Parathyroid adenoma (tissue), 2 donors: Measurements from ENCODE around the gene BARX2.

Experiments
- H2AFZ ChIP-seq: fragments of 300-600 bp; sonication (generic); one replicate; pipeline ENCODE4 v1.7.0; 2017; ENCODE audit warnings: antibody characterized with exemption, mild to moderate bottlenecking
- H3K27ac ChIP-seq: fragments of 300-600 bp; sonication (generic); one replicate; pipeline ENCODE4 v1.7.0; 2017
- H3K27me3 ChIP-seq: fragments of 300-600 bp; sonication (generic); one replicate; pipeline ENCODE4 v1.7.0; 2017; ENCODE audit warnings: low read length; ENCODE audit not compliant: control insufficient read depth, insufficient read depth
- H3K36me3 ChIP-seq: fragments of 300-600 bp; sonication (generic); one replicate; pipeline ENCODE4 v1.7.0; 2017; ENCODE audit warnings: low read length; ENCODE audit not compliant: control insufficient read depth, insufficient read depth
- H3K4me1 ChIP-seq: fragments of 300-600 bp; sonication (generic); one replicate; pipeline ENCODE4 v1.7.0; 2017; ENCODE audit warnings: control low read depth
- H3K4me2 ChIP-seq: fragments of 300-600 bp; sonication (generic); one replicate; pipeline ENCODE4 v1.7.0; 2017; ENCODE audit warnings: low read length
- H3K4me3 ChIP-seq: fragments of 300-600 bp; sonication (generic); one replicate; pipeline ENCODE4 v1.7.0; 2017; ENCODE audit warnings: low read depth, low read length
- H3K79me2 ChIP-seq: fragments of 300-600 bp; sonication (generic); one replicate; pipeline ENCODE4 v1.7.0; 2017; ENCODE audit warnings: control low read depth
- H3K9ac ChIP-seq: fragments of 300-600 bp; sonication (generic); one replicate; pipeline ENCODE4 v1.7.0; 2017; ENCODE audit warnings: mild to moderate bottlenecking
- H3K9me3 ChIP-seq: fragments of 300-600 bp; sonication (generic); one replicate; pipeline ENCODE4 v1.7.0; 2017; ENCODE audit warnings: low read length; ENCODE audit not compliant: control insufficient read depth
- CTCF ChIP-seq: fragments of 300-600 bp; sonication (generic); IDR thresholded peaks from one replicate; pipeline ENCODE4 v1.7.0; 2017; ENCODE audit warnings: antibody characterized with exemption, mild to moderate bottlenecking
- donor health status: primary hyperparathyroidism.

The BARX2 gene

GRCh38 chr11:129460714-129461113 lies 85.1 kb downstream of the BARX2 start:
- TF ChIP-seq CTCF = no peak
- H3K4me2 ChIP-seq = no peak overlapping the region
- no peaks in the 10 kb centered on the region for H3K4me1 ChIP-seq
- no peak overlapping the region for H3K4me3 ChIP-seq
- no peaks in the 10 kb centered on the region for H3K79me2 ChIP-seq
- H3K9ac ChIP-seq = no peak overlapping the region
- no peak overlapping the region for H3K27ac ChIP-seq
- H3K27me3 ChIP-seq = no peaks in the 10 kb centered on the region
- no peaks in the 10 kb centered on the region for H3K9me3 ChIP-seq
- no peak overlapping the region for H2AFZ ChIP-seq
- H3K36me3 ChIP-seq = no peaks in the 10 kb centered on the region

GRCh38 chr11:129484068-129484467 lies 108.4 kb downstream of the BARX2 start:
- H3K9me3 ChIP-seq = no peaks in the 10 kb centered on the region
- no peak overlapping the region for H3K27ac ChIP-seq
- no peaks in the 10 kb centered on the region for H3K79me2 ChIP-seq
- H3K4me3 ChIP-seq = no peak overlapping the region
- no peaks in the 10 kb centered on the region for H3K27me3 ChIP-seq
- TF ChIP-seq CTCF = no peak
- no peak overlapping the region for H3K4me2 ChIP-seq
- H3K4me1 ChIP-seq = no peaks in the 10 kb centered on the region
- no peaks in the 10 kb centered on the region for H3K36me3 ChIP-seq
- no peak overlapping the region for H3K9ac ChIP-seq
- no peak overlapping the region for H2AFZ ChIP-seq

- Histone ChIP-seq H3K36me3 (no peaks in the 10 kb centered on the region), H3K27ac (no peak overlapping the region)
Observed at GRCh38 chr11:129489249-129489648, 113.6 kb downstream of the BARX2 start.

GRCh38 chr11:129490004-129490403 lies 114.4 kb downstream of the BARX2 start:
- Histone ChIP-seq H3K4me3 (no peak overlapping the region), H3K79me2 (no peaks in the 10 kb centered on the region), H3K9ac (no peak overlapping the region), H3K36me3 (no peaks in the 10 kb centered on the region), H3K9me3 (no peaks in the 10 kb centered on the region), H3K4me1 (no peaks in the 10 kb centered on the region), H3K27me3 (no peaks in the 10 kb centered on the region), H3K4me2 (no peak overlapping the region), H3K27ac (no peak overlapping the region), H2AFZ (no peak overlapping the region)
- TF ChIP-seq CTCF = no peak

More at GRCh38 chr11:129489249-129489648, 113.6 kb downstream of the BARX2 start:
- Histone ChIP-seq H2AFZ (no peak overlapping the region), H3K4me2 (no peak overlapping the region), H3K4me3 (no peak overlapping the region), H3K79me2 (no peaks in the 10 kb centered on the region), H3K27me3 (no peaks in the 10 kb centered on the region), H3K9me3 (no peaks in the 10 kb centered on the region), H3K9ac (no peak overlapping the region), H3K4me1 (no peaks in the 10 kb centered on the region)
- no peak for TF ChIP-seq CTCF

GRCh38 chr11:129493746-129494145 lies 118.1 kb downstream of the BARX2 start:
- Histone ChIP-seq H2AFZ (no peak overlapping the region), H3K27ac (no peak overlapping the region), H3K4me1 (no peaks in the 10 kb centered on the region), H3K9me3 (no peaks in the 10 kb centered on the region), H3K4me2 (no peak overlapping the region), H3K9ac (no peak overlapping the region), H3K4me3 (no peak overlapping the region), H3K27me3 (no peaks in the 10 kb centered on the region), H3K36me3 (no peaks in the 10 kb centered on the region), H3K79me2 (no peaks in the 10 kb centered on the region)
- no peak for TF ChIP-seq CTCF
